ENCODE results near the gene UBE2Q2. TPM values are rescaled to one million over a fixed set of nuclear protein-coding genes. Genes with fewer than 3 reads are reported as not detected.

UBE2Q2 gene
- total and polyA plus RNA-seq, 3 donors from 2014 or later: 36.4 to 44.8 (median 43.8) TPM

DNA sequence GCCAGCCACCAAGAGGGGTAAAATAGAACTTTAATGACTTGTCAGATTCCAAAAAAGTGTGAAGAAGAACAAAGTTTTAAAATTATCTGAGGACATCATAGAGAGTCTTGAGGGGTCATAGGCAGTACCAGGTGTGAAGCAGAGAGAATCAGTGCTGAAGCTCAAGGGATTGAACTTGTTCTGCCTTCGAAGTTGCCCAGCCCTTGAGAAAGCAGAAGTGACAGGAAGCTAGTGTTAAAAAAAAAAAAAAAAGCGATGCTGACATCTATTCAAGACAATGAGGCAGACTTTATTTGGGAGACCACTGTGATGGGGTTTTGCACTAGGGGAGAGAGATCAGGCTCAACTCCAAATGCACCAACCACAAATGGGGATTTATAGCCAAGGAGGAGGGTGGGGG, 82.2 kb downstream of the UBE2Q2 start:
- H3K27me3 ChIP-seq: no peaks in the 10 kb centered on the region
- 73 to 88% methylated on average over 2 of the region's 2 CpGs for WGBS, 2 donors

GRCh38 chr15:75926931-75927330, 83.7 kb downstream of the UBE2Q2 start:
- intact Hi-C loops (cut with DNase I; ENCODE audit: low total_unique reads): no loop called here
- no peaks in the 10 kb centered on the region for H3K9me3 ChIP-seq
- H3K27me3 ChIP-seq: no peaks in the 10 kb centered on the region
- no peak overlapping the region for H3K4me3 ChIP-seq
- DNase-seq: no peak
- H3K36me3 ChIP-seq (ENCODE audit: low read depth, missing control alignments): no peaks in the 10 kb centered on the region
- no peak overlapping the region for H3K27ac ChIP-seq
- H3K4me1 ChIP-seq: no peaks in the 10 kb centered on the region
- 91 to 94% methylated on average over 3 of the region's 3 CpGs for WGBS, 2 donors
- TF ChIP-seq CTCF (IDR thresholded peaks at IDR 0.05) (no peak), POLR2A (IDR thresholded peaks at IDR 0.05) (no peak)

More for the DNA sequence above, 82.2 kb downstream of the UBE2Q2 start:
- no peaks in the 10 kb centered on the region for H3K9me3 ChIP-seq
- TF ChIP-seq POLR2A (IDR thresholded peaks at IDR 0.05) (no peak), CTCF (IDR thresholded peaks at IDR 0.05) (no peak)
- H3K4me1 ChIP-seq: no peaks in the 10 kb centered on the region
- DNase-seq: no peak
- H3K4me3 ChIP-seq: no peak overlapping the region
- H3K36me3 ChIP-seq (ENCODE audit: low read depth, missing control alignments): no peaks in the 10 kb centered on the region
- H3K27ac ChIP-seq: no peak overlapping the region
- intact Hi-C loops (cut with DNase I; ENCODE audit: low total_unique reads): no loop called here

DNA sequence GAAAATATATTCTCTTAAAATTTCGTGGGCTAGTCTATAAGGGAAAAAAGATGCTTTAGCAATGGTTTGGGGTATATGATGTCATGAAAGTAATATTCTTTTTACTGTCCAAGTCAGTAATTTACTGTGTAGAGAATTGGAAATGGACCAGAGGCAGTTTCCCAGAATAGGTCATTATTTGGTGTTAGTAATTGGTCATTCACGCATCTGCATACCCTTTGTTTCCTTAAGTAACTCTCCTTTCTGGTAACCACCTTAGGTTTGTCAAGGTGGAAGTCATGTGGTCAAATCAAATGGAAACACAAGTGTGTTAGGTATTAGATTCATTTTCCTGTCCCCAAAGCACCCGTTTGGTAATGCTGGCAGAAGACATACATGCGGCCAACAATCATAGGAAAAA, 84.4 kb downstream of the UBE2Q2 start:
- intact Hi-C loops (cut with DNase I; ENCODE audit: low total_unique reads): no loop called here
- 94 to 95% methylated on average over 4 of the region's 4 CpGs for WGBS, 2 donors

DNA sequence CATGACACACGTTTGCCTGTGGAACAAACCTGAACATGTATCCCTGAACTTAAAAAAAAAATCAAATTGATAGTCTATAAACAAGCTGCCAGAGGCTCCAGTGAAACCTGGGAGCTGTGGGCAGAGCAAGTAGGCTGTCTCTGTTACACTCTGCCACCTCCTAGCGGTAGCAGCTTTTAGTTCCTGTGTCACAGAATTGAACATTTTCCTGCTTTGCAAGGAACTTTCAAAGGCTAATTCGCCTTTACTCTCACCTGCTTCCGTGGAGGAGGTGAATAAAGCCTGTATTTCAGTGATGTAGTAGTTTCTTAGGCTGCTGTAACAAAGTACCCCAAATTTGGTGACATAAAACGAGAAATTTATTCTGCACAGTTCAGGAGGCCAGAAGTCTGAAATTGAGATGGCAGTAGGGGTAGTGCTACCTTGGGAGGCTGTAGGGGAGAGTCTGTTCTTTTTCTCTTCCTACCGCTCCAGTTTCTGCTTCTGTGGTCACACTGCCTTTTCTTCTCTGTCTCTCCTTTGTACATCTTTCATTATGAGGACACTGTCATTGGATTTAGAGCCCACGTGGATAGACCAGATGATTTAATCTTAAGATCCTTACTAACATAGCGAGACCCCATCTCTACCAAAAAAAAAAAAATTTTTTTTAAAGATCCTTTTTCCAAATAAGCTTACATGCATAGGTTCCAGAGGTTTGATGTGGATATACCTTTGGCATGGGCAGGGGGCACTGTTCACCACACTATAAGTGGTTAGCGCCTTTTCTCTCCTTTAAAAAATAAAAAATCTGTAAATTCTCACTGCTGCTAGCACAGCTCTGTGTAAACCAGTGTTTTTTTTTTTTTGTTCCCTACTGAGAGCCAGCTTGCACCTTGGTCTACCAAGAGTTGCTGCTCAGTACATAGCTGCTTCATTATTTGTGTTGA, 85.7 kb downstream of the UBE2Q2 start:
- H3K27ac ChIP-seq: no peak overlapping the region

More for the DNA sequence above, 84.4 kb downstream of the UBE2Q2 start:
- no peak for TF ChIP-seq CTCF (IDR thresholded peaks at IDR 0.05)
- TF ChIP-seq POLR2A (IDR thresholded peaks at IDR 0.05): no peak
- no peaks in the 10 kb centered on the region for H3K9me3 ChIP-seq
- DNase-seq: no peak
- H3K4me1 ChIP-seq: no peaks in the 10 kb centered on the region
- no peaks in the 10 kb centered on the region for H3K36me3 ChIP-seq (ENCODE audit: low read depth, missing control alignments)
- H3K4me3 ChIP-seq: no peak overlapping the region
- H3K27ac ChIP-seq: no peak overlapping the region
- no peaks in the 10 kb centered on the region for H3K27me3 ChIP-seq

More for the DNA sequence above, 85.7 kb downstream of the UBE2Q2 start:
- H3K4me1 ChIP-seq: no peaks in the 10 kb centered on the region
- TF ChIP-seq POLR2A (IDR thresholded peaks at IDR 0.05) (no peak), CTCF (IDR thresholded peaks at IDR 0.05) (no peak)
- intact Hi-C loops (cut with DNase I; ENCODE audit: low total_unique reads): no loop called here
- H3K27me3 ChIP-seq: no peaks in the 10 kb centered on the region
- no peak overlapping the region for H3K4me3 ChIP-seq
- DNase-seq: peak; percentile 30
- no peaks in the 10 kb centered on the region for H3K9me3 ChIP-seq
- no peaks in the 10 kb centered on the region for H3K36me3 ChIP-seq (ENCODE audit: low read depth, missing control alignments)
- 77 to 81% methylated on average over 9 of the region's 9 CpGs for WGBS, 2 donors
